GM06990 (cell line): ENCODE measurements around the gene ATP2A3.

Experiments used
- DNase-seq: peaks from one replicate; pipeline ENCODE4 v3.0.0-alpha.2; 2011; ENCODE audit not compliant: insufficient read length; ENCODE audit errors: extremely low read depth
- H3K27me3 ChIP-seq: replicated peaks from 2 replicates; pipeline ENCODE4 v1.6.0; 2011; ENCODE audit warnings: low read length; ENCODE audit not compliant: control insufficient read depth, insufficient read depth
- H3K36me3 ChIP-seq: 2 replicates; pipeline ENCODE4 v1.5.1; 2011; ENCODE audit warnings: low read length; ENCODE audit not compliant: control insufficient read depth, insufficient read depth
- H3K4me3 ChIP-seq: replicated peaks from 2 replicates; pipeline ENCODE4 v1.5.1; 2011; ENCODE audit warnings: low read depth, mild to moderate bottlenecking, control low read depth, low read length
- TF ChIP-seq, protein P1 (sequence below): IDR thresholded peaks from 2 replicates; pipeline ENCODE4 v1.5.1; 2011; ENCODE audit warnings: low read length, control low read depth, mild to moderate bottlenecking, inconsistent platforms; ENCODE audit not compliant: insufficient read depth, poor library complexity, severe bottlenecking

Gene ATP2A3

GRCh38 chr17:3988297-3989040 lies 24.2 kb upstream of the ATP2A3 start:
- TF ChIP-seq, protein P1, sequence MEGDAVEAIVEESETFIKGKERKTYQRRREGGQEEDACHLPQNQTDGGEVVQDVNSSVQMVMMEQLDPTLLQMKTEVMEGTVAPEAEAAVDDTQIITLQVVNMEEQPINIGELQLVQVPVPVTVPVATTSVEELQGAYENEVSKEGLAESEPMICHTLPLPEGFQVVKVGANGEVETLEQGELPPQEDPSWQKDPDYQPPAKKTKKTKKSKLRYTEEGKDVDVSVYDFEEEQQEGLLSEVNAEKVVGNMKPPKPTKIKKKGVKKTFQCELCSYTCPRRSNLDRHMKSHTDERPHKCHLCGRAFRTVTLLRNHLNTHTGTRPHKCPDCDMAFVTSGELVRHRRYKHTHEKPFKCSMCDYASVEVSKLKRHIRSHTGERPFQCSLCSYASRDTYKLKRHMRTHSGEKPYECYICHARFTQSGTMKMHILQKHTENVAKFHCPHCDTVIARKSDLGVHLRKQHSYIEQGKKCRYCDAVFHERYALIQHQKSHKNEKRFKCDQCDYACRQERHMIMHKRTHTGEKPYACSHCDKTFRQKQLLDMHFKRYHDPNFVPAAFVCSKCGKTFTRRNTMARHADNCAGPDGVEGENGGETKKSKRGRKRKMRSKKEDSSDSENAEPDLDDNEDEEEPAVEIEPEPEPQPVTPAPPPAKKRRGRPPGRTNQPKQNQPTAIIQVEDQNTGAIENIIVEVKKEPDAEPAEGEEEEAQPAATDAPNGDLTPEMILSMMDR, result no peak
- no peak overlapping the region for H3K4me3 ChIP-seq
- no peak for DNase-seq
- no peaks in the 10 kb centered on the region for H3K36me3 ChIP-seq
- H3K27me3 ChIP-seq, result no peaks in the 10 kb centered on the region

DNA sequence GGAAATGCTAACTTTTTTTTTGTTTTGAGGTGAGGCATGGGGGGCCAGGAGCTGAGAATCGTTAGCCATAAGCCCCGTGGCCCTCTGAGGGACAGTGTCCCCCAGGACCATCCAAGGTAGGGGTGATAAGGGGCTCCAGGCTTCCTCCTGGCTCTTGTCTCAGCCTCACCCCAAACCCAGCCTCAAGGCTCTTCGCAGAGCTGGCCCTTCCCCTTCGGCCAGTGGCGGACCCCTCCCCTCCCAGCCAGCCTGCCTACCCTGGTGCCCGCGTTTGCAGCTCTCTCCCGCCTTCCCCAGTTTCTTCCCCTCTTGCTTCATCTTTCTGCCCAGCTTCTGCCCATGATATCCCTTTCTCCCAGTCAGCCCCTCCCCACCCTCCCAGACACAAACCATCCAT lies 22.7 kb upstream of the ATP2A3 start:
- H3K36me3 ChIP-seq, result no peaks in the 10 kb centered on the region
- DNase-seq, result no peak
- H3K4me3 ChIP-seq, result no peak overlapping the region
- H3K27me3 ChIP-seq, result no peaks in the 10 kb centered on the region
- TF ChIP-seq, protein P1, result no peak

DNA sequence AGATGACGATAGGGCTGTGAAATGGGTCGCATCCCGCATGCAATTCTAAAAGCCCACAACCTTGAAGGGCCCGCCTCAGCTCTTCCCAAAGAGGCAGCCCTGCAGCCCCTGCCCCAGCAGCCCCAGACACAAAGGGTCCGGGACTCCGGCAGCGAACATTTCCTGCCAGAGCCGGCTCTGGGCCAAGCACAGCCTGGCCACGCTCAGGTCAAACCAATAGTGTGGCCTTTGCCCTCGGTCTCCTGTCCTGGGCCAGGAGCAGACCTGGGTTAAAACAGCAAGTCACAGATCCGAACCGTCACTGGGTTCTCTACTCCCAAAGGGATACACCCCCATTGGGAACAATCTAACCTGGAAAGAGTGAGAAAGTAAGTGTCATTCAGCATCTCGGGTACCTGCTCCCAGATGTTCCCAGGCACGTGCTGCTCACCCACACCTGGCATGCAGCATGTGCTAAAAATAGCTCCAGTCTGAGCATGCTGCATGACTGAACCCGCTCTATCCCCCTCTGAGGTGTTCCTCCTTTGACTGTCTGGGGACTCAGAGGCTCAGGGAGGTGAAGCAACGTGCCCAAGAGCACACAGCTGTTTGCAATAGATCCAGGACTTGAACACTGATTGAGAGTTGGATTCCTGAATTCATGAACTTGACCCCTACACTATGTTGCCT lies 22.2 kb upstream of the ATP2A3 start:
- TF ChIP-seq, protein P1, result no peak
- DNase-seq, result no peak

GRCh38 chr17:3985846-3986245 lies 21.6 kb upstream of the ATP2A3 start:
- TF ChIP-seq, protein P1, result no peak
- Histone ChIP-seq H3K4me3 (no peak overlapping the region), H3K27me3 (no peaks in the 10 kb centered on the region), H3K36me3 (no peaks in the 10 kb centered on the region)
- no peak for DNase-seq

More for the DNA sequence above, 22.2 kb upstream of the ATP2A3 start:
- H3K36me3 ChIP-seq, result no peaks in the 10 kb centered on the region
- H3K4me3 ChIP-seq, result no peak overlapping the region
- no peaks in the 10 kb centered on the region for H3K27me3 ChIP-seq

GRCh38 chr17:3983606-3984484 lies 19.6 kb upstream of the ATP2A3 start:
- H3K4me3 ChIP-seq, result no peak overlapping the region
- TF ChIP-seq, protein P1, result no peak
- H3K27me3 ChIP-seq, result no peaks in the 10 kb centered on the region
- no peaks in the 10 kb centered on the region for H3K36me3 ChIP-seq
- no peak for DNase-seq
